ENCODE measurements around the gene BTBD9.

BTBD9 gene

GRCh38 chr6:38481211-38481836 is 158.4 kb downstream of the BTBD9 start:
- DNase-seq (ENCODE audit: low spot score): no peak

- DNase-seq (ENCODE audit: low spot score): no peak
These were observed 159.7 kb downstream of the BTBD9 start for GRCh38 chr6:38480036-38480435.

- DNase-seq (ENCODE audit: low spot score): no peak
These were observed 160.4 kb downstream of the BTBD9 start for GRCh38 chr6:38479331-38479730.

- DNase-seq (ENCODE audit: low spot score): no peak
These were observed 162.0 kb downstream of the BTBD9 start for GRCh38 chr6:38477680-38478260.

- no peak for DNase-seq (ENCODE audit: low spot score)
These were observed 162.8 kb downstream of the BTBD9 start for GRCh38 chr6:38476888-38477287.

GRCh38 chr6:38476141-38476540 is 163.6 kb downstream of the BTBD9 start:
- no peak for DNase-seq (ENCODE audit: low spot score)

GRCh38 chr6:38470548-38470947 is 169.2 kb downstream of the BTBD9 start:
- no peak for DNase-seq (ENCODE audit: low spot score)

GRCh38 chr6:38467566-38467965 is 172.2 kb downstream of the BTBD9 start:
- DNase-seq (ENCODE audit: low spot score): no peak

- DNase-seq (ENCODE audit: low spot score): no peak
These were observed 179.5 kb downstream of the BTBD9 start for GRCh38 chr6:38460186-38460585.

GRCh38 chr6:38459291-38459690 is 180.4 kb downstream of the BTBD9 start:
- no peak for DNase-seq (ENCODE audit: low spot score)

- no peak for DNase-seq (ENCODE audit: low spot score)
These were observed 185.9 kb downstream of the BTBD9 start for GRCh38 chr6:38453861-38454260.

- no peak for DNase-seq (ENCODE audit: low spot score)
These were observed 186.7 kb downstream of the BTBD9 start for GRCh38 chr6:38452816-38453660.

GRCh38 chr6:38450717-38451116 is 189.0 kb downstream of the BTBD9 start:
- no peak for DNase-seq (ENCODE audit: low spot score)

- DNase-seq (ENCODE audit: low spot score): no peak
These were observed 193.8 kb downstream of the BTBD9 start for GRCh38 chr6:38445925-38446324.

GRCh38 chr6:38445336-38445735 is 194.4 kb downstream of the BTBD9 start:
- no peak for DNase-seq (ENCODE audit: low spot score)

- DNase-seq (ENCODE audit: low spot score): no peak
These were observed 196.2 kb downstream of the BTBD9 start for GRCh38 chr6:38443352-38444144.

- DNase-seq (ENCODE audit: low spot score): no peak
These were observed 201.6 kb downstream of the BTBD9 start for GRCh38 chr6:38438097-38438496.

GRCh38 chr6:38436726-38437465 is 202.8 kb downstream of the BTBD9 start:
- DNase-seq (ENCODE audit: low spot score): no peak

- no peak for DNase-seq (ENCODE audit: low spot score)
These were observed 204.4 kb downstream of the BTBD9 start for GRCh38 chr6:38435330-38435729.

- no peak for DNase-seq (ENCODE audit: low spot score)
These were observed 205.7 kb downstream of the BTBD9 start for GRCh38 chr6:38434051-38434450.

- no peak for DNase-seq (ENCODE audit: low spot score)
These were observed 207.2 kb downstream of the BTBD9 start for GRCh38 chr6:38432479-38432878.

GRCh38 chr6:38432079-38432478 is 207.7 kb downstream of the BTBD9 start:
- no peak for DNase-seq (ENCODE audit: low spot score)
